Muscle layer of duodenum (tissue), 2 donors: Measurements from ENCODE around the gene RNF123.

Experiments used
- H3K27ac ChIP-seq: one replicate; pipeline ENCODE4 v1.7.0; 2013; ENCODE audit warnings: mild to moderate bottlenecking, low read length
- H3K27me3 ChIP-seq: one replicate; pipeline ENCODE4 v1.7.0; 2013; ENCODE audit warnings: low read depth, mild to moderate bottlenecking, control low read depth, low read length
- H3K36me3 ChIP-seq, 2 donors: one replicate each; pipeline ENCODE4 v1.7.0; 2013; ENCODE audit warnings: low read length in 2 of 2, control low read depth in 1 of 2, mild to moderate bottlenecking in 1 of 2; ENCODE audit not compliant: insufficient read depth in 2 of 2, control insufficient read depth in 1 of 2
- H3K4me1 ChIP-seq, 2 donors: one replicate each; pipeline ENCODE4 v1.7.0; 2013; ENCODE audit warnings: low read length in 2 of 2, mild to moderate bottlenecking in 2 of 2, control low read depth in 1 of 2, moderate library complexity in 1 of 2; ENCODE audit not compliant: insufficient read depth in 2 of 2, control insufficient read depth in 1 of 2
- H3K4me3 ChIP-seq, 2 donors: one replicate each; pipeline ENCODE4 v1.7.0; 2013; ENCODE audit warnings: low read length in 2 of 2, low read depth in 1 of 2, mild to moderate bottlenecking in 1 of 2
- H3K9me3 ChIP-seq, 2 donors: one replicate each; pipeline ENCODE4 v1.7.0; 2013; ENCODE audit warnings: low read length in 2 of 2, control low read depth in 1 of 2, mild to moderate bottlenecking in 1 of 2; ENCODE audit not compliant: control insufficient read depth in 1 of 2
- donor health status: healthy.

Gene RNF123

DNA sequence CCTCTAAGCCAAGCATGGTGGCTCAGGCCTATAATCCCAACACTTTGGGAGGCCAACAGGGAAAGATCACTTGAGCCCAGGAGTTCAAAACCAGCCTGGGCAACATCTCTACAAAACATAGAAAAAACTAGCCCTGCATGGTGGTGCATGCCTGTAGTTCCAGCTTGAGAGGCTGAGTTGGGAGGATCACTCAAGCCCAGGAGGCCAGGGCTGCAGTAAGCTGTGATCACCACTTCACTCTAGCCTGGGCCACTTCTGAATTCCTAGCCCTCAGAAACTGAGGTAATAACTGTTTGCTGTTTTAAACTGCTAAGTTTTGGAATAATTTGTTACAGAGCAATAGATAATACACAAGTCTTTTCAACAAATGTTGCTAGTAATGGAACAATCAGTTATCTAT lies 80.6 kb downstream of the RNF123 start:
- H3K36me3 ChIP-seq = peaks cover 0 to 3% of the 10 kb centered on the region in 2 donors
- no peak overlapping the region for H3K4me3 ChIP-seq
- no peaks in the 10 kb centered on the region for H3K9me3 ChIP-seq
- H3K27ac ChIP-seq = no peak overlapping the region
- H3K27me3 ChIP-seq = no peaks in the 10 kb centered on the region
- H3K4me1 ChIP-seq = peaks cover 0 to 4% of the 10 kb centered on the region in 2 donors
